SK-N-SH treated with all-trans-retinoic acid at 6 μM for 48 hours (cell line): ENCODE data around the gene RRAS.

ENCODE experiments used
- ARNTL ChIP-seq: fragments of 450-650 bp; formaldehyde crosslinking; IDR thresholded peaks from 2 replicates; pipeline ENCODE4 v1.5.0; 2020; ENCODE audit warnings: low read depth, mild to moderate bottlenecking, moderate library complexity, borderline replicate concordance
- ESRRG ChIP-seq: fragments of 250-450 bp; sonication (Bioruptor Pico); IDR thresholded peaks from 2 replicates; pipeline ENCODE4 v1.6.1; 2021; ENCODE audit warnings: mild to moderate bottlenecking
- RARB ChIP-seq: fragments of 250-450 bp; sonication (Bioruptor Pico); IDR thresholded peaks from 2 replicates; pipeline ENCODE4 v1.8.0; 2021; ENCODE audit warnings: mild to moderate bottlenecking, moderate library complexity
- ZFP3 ChIP-seq: fragments of 250-450 bp; sonication (Bioruptor Pico); IDR thresholded peaks from 2 replicates; pipeline ENCODE4 v1.5.0; 2020; ENCODE audit warnings: mild to moderate bottlenecking, moderate library complexity
- ZNF565 ChIP-seq: fragments of 450-650 bp; formaldehyde crosslinking; conservative IDR thresholded peaks from 2 replicates; pipeline ENCODE4 v1.5.0; 2020; ENCODE audit warnings: low read depth, mild to moderate bottlenecking, moderate library complexity
- ZNF8 ChIP-seq: fragments of 450-650 bp; formaldehyde crosslinking; IDR thresholded peaks from 2 replicates; pipeline ENCODE4 v1.5.0; 2020; ENCODE audit warnings: mild to moderate bottlenecking, moderate library complexity
- TF ChIP-seq, protein P1 (sequence below): fragments of 250-450 bp; sonication (Bioruptor Pico); IDR thresholded peaks from 2 replicates; pipeline ENCODE4 v1.8.0; 2020; ENCODE audit warnings: mild to moderate bottlenecking, moderate library complexity, borderline replicate concordance
- TF ChIP-seq, protein P2 (sequence below): fragments of 250-450 bp; sonication (Bioruptor Pico); IDR thresholded peaks from 2 replicates; pipeline ENCODE4 v1.8.0; 2021; ENCODE audit warnings: low read depth, mild to moderate bottlenecking, moderate library complexity, borderline replicate concordance

- TF ChIP-seq ESRRG (no peak), ZFP3 (no peak), ZNF8 (CRISPR knock-in tag) (no peak), ZNF565 (CRISPR knock-in tag) (no peak), ARNTL (CRISPR knock-in tag) (no peak), RARB (no peak)
- TF ChIP-seq, protein P1, sequence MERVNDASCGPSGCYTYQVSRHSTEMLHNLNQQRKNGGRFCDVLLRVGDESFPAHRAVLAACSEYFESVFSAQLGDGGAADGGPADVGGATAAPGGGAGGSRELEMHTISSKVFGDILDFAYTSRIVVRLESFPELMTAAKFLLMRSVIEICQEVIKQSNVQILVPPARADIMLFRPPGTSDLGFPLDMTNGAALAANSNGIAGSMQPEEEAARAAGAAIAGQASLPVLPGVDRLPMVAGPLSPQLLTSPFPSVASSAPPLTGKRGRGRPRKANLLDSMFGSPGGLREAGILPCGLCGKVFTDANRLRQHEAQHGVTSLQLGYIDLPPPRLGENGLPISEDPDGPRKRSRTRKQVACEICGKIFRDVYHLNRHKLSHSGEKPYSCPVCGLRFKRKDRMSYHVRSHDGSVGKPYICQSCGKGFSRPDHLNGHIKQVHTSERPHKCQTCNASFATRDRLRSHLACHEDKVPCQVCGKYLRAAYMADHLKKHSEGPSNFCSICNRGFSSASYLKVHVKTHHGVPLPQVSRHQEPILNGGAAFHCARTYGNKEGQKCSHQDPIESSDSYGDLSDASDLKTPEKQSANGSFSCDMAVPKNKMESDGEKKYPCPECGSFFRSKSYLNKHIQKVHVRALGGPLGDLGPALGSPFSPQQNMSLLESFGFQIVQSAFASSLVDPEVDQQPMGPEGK = no peak
- TF ChIP-seq, protein P2, sequence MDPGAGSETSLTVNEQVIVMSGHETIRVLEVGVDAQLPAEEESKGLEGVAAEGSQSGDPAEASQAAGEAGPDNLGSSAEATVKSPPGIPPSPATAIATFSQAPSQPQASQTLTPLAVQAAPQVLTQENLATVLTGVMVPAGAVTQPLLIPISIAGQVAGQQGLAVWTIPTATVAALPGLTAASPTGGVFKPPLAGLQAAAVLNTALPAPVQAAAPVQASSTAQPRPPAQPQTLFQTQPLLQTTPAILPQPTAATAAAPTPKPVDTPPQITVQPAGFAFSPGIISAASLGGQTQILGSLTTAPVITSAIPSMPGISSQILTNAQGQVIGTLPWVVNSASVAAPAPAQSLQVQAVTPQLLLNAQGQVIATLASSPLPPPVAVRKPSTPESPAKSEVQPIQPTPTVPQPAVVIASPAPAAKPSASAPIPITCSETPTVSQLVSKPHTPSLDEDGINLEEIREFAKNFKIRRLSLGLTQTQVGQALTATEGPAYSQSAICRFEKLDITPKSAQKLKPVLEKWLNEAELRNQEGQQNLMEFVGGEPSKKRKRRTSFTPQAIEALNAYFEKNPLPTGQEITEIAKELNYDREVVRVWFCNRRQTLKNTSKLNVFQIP (CRISPR knock-in tag) = no peak
Measured at GRCh38 chr19:49684251-49684982, 44.5 kb upstream of the RRAS start.
